T-cell (primary cell): ENCODE results near the gene CDC42EP5. TPM values are rescaled to one million over a fixed set of nuclear protein-coding genes. Genes with fewer than 3 reads are reported as not detected.
"Not testable (repeated sequence)": the region's sequence is repeated elsewhere in the genome, so short reads cannot be mapped to it uniquely, and the experiment has no call there.

ENCODE experiments used
- ATAC-seq, 4 experiments: fragments of 200-7000 bp in 3 of 4; fragments of 150-1000 bp in 1 of 4; cut with Tn5 transposase; replicated peaks in 1 of 4; 1 replicate in 3 of 4; 2 replicates in 1 of 4; pipeline ENCODE4 v1.10.0; 2021; ENCODE audit warnings: moderate library complexity in 3 of 4, mild to moderate bottlenecking in 2 of 4, moderate number of reproducible peaks in 1 of 4
- CTCF ChIA-PET, 2 donors: fragments of 300-600 bp; sonication (Branson Sonifier 250); formaldehyde crosslinking; loops; one replicate each; lab custom pipeline; 2022; ENCODE audit warnings: antibody characterized with exemption in 2 of 2; lab: Charles Lee
- POLR2A ChIA-PET, 2 donors: fragments of 300-600 bp; sonication (Branson Sonifier 250); formaldehyde crosslinking; loops; one replicate each; lab custom pipeline; 2022; ENCODE audit warnings: antibody characterized with exemption in 2 of 2; lab: Charles Lee
- DNase-seq, 35 experiments: peaks; one replicate each; pipeline versions ENCODE4 v3.0.0 to v3.0.0-alpha.2; 2013 to 2023
- H3K27ac ChIP-seq: one replicate; pipeline ENCODE4 v1.5.1; 2013; ENCODE audit warnings: low read length
- H3K27me3 ChIP-seq, 2 experiments: replicated peaks in 1 of 2; 1 replicate in 1 of 2; 2 replicates in 1 of 2; pipeline versions ENCODE4 v1.6.1 to v1.7.0; 2013; ENCODE audit warnings: low read length in 1 of 2, mixed read lengths in 1 of 2; ENCODE audit not compliant: control insufficient read depth in 2 of 2, insufficient read depth in 2 of 2; ENCODE audit errors: extremely low read depth in 1 of 2
- H3K36me3 ChIP-seq, 2 donors: 1 replicate in 1 of 2; 2 replicates in 1 of 2; pipeline versions ENCODE4 v1.6.1 to v1.7.0; 2013; ENCODE audit warnings: low read length in 1 of 2; ENCODE audit not compliant: control insufficient read depth in 2 of 2, insufficient read depth in 1 of 2; ENCODE audit errors: extremely low read depth in 1 of 2
- H3K4me1 ChIP-seq, 2 experiments: 1 replicate in 1 of 2; 2 replicates in 1 of 2; pipeline versions ENCODE4 v1.6.1 to v1.7.0; 2013; ENCODE audit warnings: low read length in 2 of 2, mixed read lengths in 1 of 2; ENCODE audit not compliant: insufficient read depth in 2 of 2, control insufficient read depth in 1 of 2; ENCODE audit errors: extremely low read depth in 1 of 2
- H3K4me3 ChIP-seq, 2 donors: 1 replicate in 1 of 2; 2 replicates in 1 of 2; pipeline versions ENCODE4 v1.5.1 to v1.7.0; 2013; ENCODE audit warnings: mild to moderate bottlenecking in 2 of 2, low read length in 1 of 2, moderate library complexity in 1 of 2; ENCODE audit not compliant: control insufficient read depth in 1 of 2; ENCODE audit errors: extremely low read depth in 1 of 2
- H3K9me3 ChIP-seq: 2 replicates; pipeline ENCODE4 v1.7.0; 2013
- H3K27ac Mint-ChIP-seq, 2 donors: one replicate each; pipeline ENCODE4 v1.8.0; 2020 to 2021; ENCODE audit warnings: mild to moderate bottlenecking in 2 of 2, mixed read lengths in 2 of 2
- H3K27me3 Mint-ChIP-seq, 2 donors: one replicate each; pipeline ENCODE4 v1.8.0; 2021 to 2022; ENCODE audit warnings: mixed read lengths in 2 of 2
- H3K36me3 Mint-ChIP-seq: one replicate; pipeline ENCODE4 v1.8.0; 2021; ENCODE audit warnings: mixed read lengths
- H3K4me1 Mint-ChIP-seq, 3 donors: one replicate each; pipeline ENCODE4 v1.8.0; 2020 to 2022; ENCODE audit warnings: mixed read lengths in 3 of 3, mild to moderate bottlenecking in 1 of 3
- H3K4me3 Mint-ChIP-seq, 3 donors: one replicate each; pipeline ENCODE4 v1.8.0; 2020 to 2022; ENCODE audit warnings: mild to moderate bottlenecking in 3 of 3, mixed read lengths in 3 of 3, moderate library complexity in 3 of 3
- H3K9me3 Mint-ChIP-seq, 3 donors: one replicate each; pipeline ENCODE4 v1.8.0; 2020 to 2022; ENCODE audit warnings: mixed read lengths in 3 of 3
- WGBS: methylation state at CpG from one replicate; pipeline ENCODE4 v1.1.5; 2013; ENCODE audit warnings: missing lambda C conversion rate; ENCODE audit not compliant: insufficient coverage; 5-methylcytosine and 5-hydroxymethylcytosine counted together
- total RNA-seq, 35 experiments: library from RNA in 6 of 35; stranded (reverse) in 6 of 35; fragments of 120-200 nt in 1 of 35; gene quantifications; one replicate each; pipeline versions ENCODE4 v1.2.1 to v1.2.4 and lab custom pipeline; 2013 to 2026

CDC42EP5 gene
- total RNA-seq, 5 donors from 2014 or later (not counting 1 experiment from before 2014, with no cell fraction given), result 0.43 TPM; not detected in 4

- peak within 1 kb of the TSS; percentile 90 for H3K27ac ChIP-seq
- H3K27me3 ChIP-seq, result no peaks in the 10 kb centered on the region
- DNase-seq, result peak; percentile 92 to 100 (median 96)
- no peaks in the 10 kb centered on the region for H3K9me3 ChIP-seq
- peaks cover 17 to 56% of the 10 kb centered on the region in 2 experiments for H3K4me1 ChIP-seq
- peak within 1 kb of the TSS; percentile 71 to 98 for H3K4me3 ChIP-seq
- H3K4me1 Mint-ChIP-seq, result peaks cover 47 to 58% (median 53%) of the 10 kb centered on the region in 3 donors
- under 1% methylated on average over 90 of the region's 96 CpGs for WGBS
- POLR2A ChIA-PET, result interaction anchor here (0.6 to 1.2 kb wide), 7 partner anchors 11 to 890 kb away, joined by 3 to 9 read pairs (median 5); partner anchors contain the start of genes CNOT3 (in 1 of the 2), KMT5C (in 1 of the 2), LENG9 (in 1 of the 2) and MYADM (in 1 of the 2)
- H3K27me3 Mint-ChIP-seq, result no peaks in the 10 kb centered on the region
- H3K4me3 Mint-ChIP-seq, result peak within 1 kb of the TSS; percentile 98 to 100 (median 99)
- ATAC-seq, result peak; percentile 93 to 96 (median 95)
- peaks cover 14 to 53% of the 10 kb centered on the region in 2 donors for H3K36me3 ChIP-seq
- H3K27ac Mint-ChIP-seq, result peak within 1 kb of the TSS; percentile 98 to 99
- no peaks in the 10 kb centered on the region for H3K9me3 Mint-ChIP-seq
- CTCF ChIA-PET, result interaction anchor here (0.6 to 0.8 kb wide), 5 partner anchors 15 to 1158 kb away, joined by 3 to 9 read pairs (median 3); partner anchors contain the start of gene LENG9 (in 1 of the 2)
- peaks cover 37% of the 10 kb centered on the region for H3K36me3 Mint-ChIP-seq
Measured at GRCh38 chr19:54448774-54449700, 24.1 kb downstream of the CDC42EP5 start, which contains the start of gene LENG8. Gene LENG8 (plus strand): TSS chr19:54449199. CDS start chr19:54451345, 2,146 bp downstream.

- H3K36me3 ChIP-seq, result peaks cover 14 to 45% of the 10 kb centered on the region in 2 donors
- Mint-ChIP-seq H3K4me3 (peak overlapping the region; percentile 98 to 100 (median 99)), H3K4me1 (peaks cover 44 to 58% (median 52%) of the 10 kb centered on the region in 3 donors), H3K36me3 (peaks cover 31% of the 10 kb centered on the region), H3K9me3 (no peaks in the 10 kb centered on the region), H3K27me3 (no peaks in the 10 kb centered on the region), H3K27ac (peak overlapping the region; percentile 98 to 99)
- no peaks in the 10 kb centered on the region for H3K9me3 ChIP-seq
- ChIA-PET POLR2A (interaction anchor here (0.6 to 1.2 kb wide), 8 partner anchors 10 to 670 kb away, joined by 3 to 9 read pairs (median 6); partner anchors contain the start of genes CNOT3 (in 1 of the 2), LENG9 (in 1 of the 2), MYADM (in 1 of the 2) and RDH13 (in 1 of the 2)), CTCF (interaction anchor here in 1 of 2 donors (0.6 to 1.0 kb wide), 3 partner anchors 15 to 1081 kb away, joined by 3 read pairs; partner anchors contain the start of gene LENG9)
- H3K4me3 ChIP-seq, result peak overlapping the region; percentile 71 to 98
- peak overlapping the region; percentile 90 for H3K27ac ChIP-seq
- peak in 11 of 35 experiments; percentile 18 to 61 (median 28) for DNase-seq
- peaks cover 17 to 49% of the 10 kb centered on the region in 2 experiments for H3K4me1 ChIP-seq
- H3K27me3 ChIP-seq, result no peaks in the 10 kb centered on the region
- peak; percentile 12 to 25 (median 14) for ATAC-seq
- WGBS, result 1% methylated on average over 26 of the region's 34 CpGs
Measured at GRCh38 chr19:54448040-54448773, 24.9 kb downstream of the CDC42EP5 start.

GRCh38 chr19:54446349-54446748 lies 26.7 kb downstream of the CDC42EP5 start:
- DNase-seq, H3K4me3 ChIP-seq, ATAC-seq, H3K27ac ChIP-seq, H3K9me3 ChIP-seq, H3K27me3 Mint-ChIP-seq, H3K27ac Mint-ChIP-seq, H3K27me3 ChIP-seq, H3K9me3 Mint-ChIP-seq, POLR2A ChIA-PET: not testable (repeated sequence)
- Histone ChIP-seq H3K36me3 (peaks cover 1 to 26% of the 10 kb centered on the region in 2 donors), H3K4me1 (peaks cover 17 to 33% of the 10 kb centered on the region in 2 experiments)
- WGBS, result 97% methylated on average over 6 of the region's 15 CpGs
- Mint-ChIP-seq H3K4me3 (peak overlapping the region in 1 of 3 donors; percentile 100), H3K36me3 (peaks cover 20% of the 10 kb centered on the region), H3K4me1 (peaks cover 33 to 43% (median 36%) of the 10 kb centered on the region in 3 donors)
- CTCF ChIA-PET, result interaction anchor here in 1 of 2 donors (0.6 kb wide), 1 partner anchor 31 kb away, joined by 3 read pairs; no protein-coding TSS in a partner anchor

- Mint-ChIP-seq H3K4me3 (no peak overlapping the region), H3K27me3 (no peaks in the 10 kb centered on the region), H3K9me3 (no peaks in the 10 kb centered on the region), H3K36me3 (peaks cover 11% of the 10 kb centered on the region), H3K27ac (no peak overlapping the region), H3K4me1 (peaks cover 17 to 28% (median 20%) of the 10 kb centered on the region in 3 donors)
- ChIA-PET POLR2A (no interaction called here), CTCF (interaction anchor here in 1 of 2 donors (0.7 kb wide), 1 partner anchor 19 kb away, joined by 5 read pairs; the partner anchor contains the start of gene LENG9)
- WGBS, result 86% methylated on average over 5 of the region's 7 CpGs
- DNase-seq (no peak), ATAC-seq (no peak)
- Histone ChIP-seq H3K27me3 (no peaks in the 10 kb centered on the region), H3K4me1 (peaks cover 12 to 17% of the 10 kb centered on the region in 2 experiments), H3K36me3 (peaks cover 0 to 14% of the 10 kb centered on the region in 2 donors), H3K27ac (no peak overlapping the region), H3K4me3 (no peak overlapping the region), H3K9me3 (no peaks in the 10 kb centered on the region)
Measured at GRCh38 chr19:54444737-54445136, 28.4 kb downstream of the CDC42EP5 start.

- Histone ChIP-seq H3K27me3 (no peaks in the 10 kb centered on the region), H3K36me3 (peaks cover 0 to 17% of the 10 kb centered on the region in 2 donors), H3K4me1 (no peaks in the 10 kb centered on the region), H3K27ac (no peak overlapping the region), H3K9me3 (no peaks in the 10 kb centered on the region), H3K4me3 (no peak overlapping the region)
- 97% methylated on average over 4 of the region's 5 CpGs for WGBS
- no peak overlapping the region for H3K27ac Mint-ChIP-seq
- no peaks in the 10 kb centered on the region for H3K27me3 Mint-ChIP-seq
- no peaks in the 10 kb centered on the region for H3K9me3 Mint-ChIP-seq
- POLR2A ChIA-PET, result no interaction called here
- ATAC-seq (no peak), DNase-seq (no peak)
- CTCF ChIA-PET, result no interaction called here
- peaks cover 2 to 10% (median 10%) of the 10 kb centered on the region in 3 donors for H3K4me1 Mint-ChIP-seq
- H3K4me3 Mint-ChIP-seq, result no peak overlapping the region
- H3K36me3 Mint-ChIP-seq, result peaks cover 10% of the 10 kb centered on the region
Measured at GRCh38 chr19:54440641-54441040, 32.5 kb downstream of the CDC42EP5 start.
